Activated naive CD8-positive, alpha-beta T cell treated with anti-CD3 and anti-CD28 coated beads for 36 hours (primary cell): ENCODE measurements around the gene HNRNPA1L2. TPM values are rescaled to one million over a fixed set of nuclear protein-coding genes. Genes with fewer than 3 reads are reported as not detected.
"Not testable (repeated sequence)": the region's sequence is repeated elsewhere in the genome, so short reads cannot be mapped to it uniquely, and the experiment has no call there.

Experiments used
- DNase-seq: peaks from one replicate; pipeline ENCODE4 v3.0.0; 2021
- H3K27ac Mint-ChIP-seq: one replicate; pipeline ENCODE4 v1.8.0; 2022; ENCODE audit warnings: mild to moderate bottlenecking, moderate library complexity, mixed read lengths
- H3K27me3 Mint-ChIP-seq: one replicate; pipeline ENCODE4 v1.8.0; 2022; ENCODE audit warnings: mild to moderate bottlenecking, mixed read lengths
- H3K36me3 Mint-ChIP-seq: one replicate; pipeline ENCODE4 v1.8.0; 2021; ENCODE audit warnings: mild to moderate bottlenecking, mixed read lengths
- H3K4me1 Mint-ChIP-seq: one replicate; pipeline ENCODE4 v1.8.0; 2021; ENCODE audit warnings: mixed read lengths
- H3K4me3 Mint-ChIP-seq: one replicate; pipeline ENCODE4 v1.8.0; 2022; ENCODE audit warnings: mild to moderate bottlenecking, moderate library complexity, mixed read lengths
- H3K9me3 Mint-ChIP-seq: one replicate; pipeline ENCODE4 v1.8.0; 2022; ENCODE audit warnings: mixed read lengths
- total RNA-seq, 2 experiments: library from RNA; stranded (reverse); gene quantifications; one replicate each; pipeline ENCODE4 v1.2.3, GENCODE V29; 2021

The HNRNPA1L2 gene
- 10 to 100 TPM; 11.2 to 11.6 TPM for total RNA-seq

- H3K27me3 Mint-ChIP-seq, result no peaks in the 10 kb centered on the region
- no peak within 1 kb of the TSS for H3K4me3 Mint-ChIP-seq
- H3K27ac Mint-ChIP-seq, result no peak within 1 kb of the TSS
- H3K4me1 Mint-ChIP-seq, result no peaks in the 10 kb centered on the region
- no peaks in the 10 kb centered on the region for H3K9me3 Mint-ChIP-seq
- H3K36me3 Mint-ChIP-seq, result peaks cover 21% of the 10 kb centered on the region
- no peak for DNase-seq
Measured at GRCh38 chr13:52642131-52642530, at the start of gene HNRNPA1L2. Gene HNRNPA1L2, plus strand, starts transcription at chr13:52642431. Its CDS starts 62 bp downstream, at chr13:52642493.

DNA sequence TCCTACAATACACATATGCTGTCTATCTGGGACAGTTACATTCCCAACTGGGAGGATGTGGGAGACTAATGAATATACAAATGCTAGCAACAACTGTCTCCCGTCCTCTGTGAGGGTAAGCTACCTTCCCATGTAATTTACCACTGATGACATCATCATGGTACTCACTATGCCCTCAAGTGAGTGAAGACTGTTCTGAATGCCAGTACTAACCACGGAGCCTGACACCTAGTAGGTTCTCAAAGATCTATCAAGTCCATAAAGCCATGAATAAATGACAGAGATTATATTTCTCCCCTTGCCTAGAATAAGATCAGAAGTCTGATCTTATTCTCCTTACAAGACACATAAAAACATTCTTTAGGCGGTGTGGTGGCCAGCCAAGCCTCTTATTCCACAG lies 49.1 kb upstream of the HNRNPA1L2 start:
- H3K36me3 Mint-ChIP-seq, H3K27ac Mint-ChIP-seq, H3K4me1 Mint-ChIP-seq, DNase-seq, H3K4me3 Mint-ChIP-seq, H3K9me3 Mint-ChIP-seq: not testable (repeated sequence)
- peaks cover 47% of the 10 kb centered on the region for H3K27me3 Mint-ChIP-seq

- not testable (repeated sequence) for DNase-seq, H3K4me1 Mint-ChIP-seq, H3K4me3 Mint-ChIP-seq, H3K27ac Mint-ChIP-seq, H3K9me3 Mint-ChIP-seq, H3K36me3 Mint-ChIP-seq
- peaks cover 51% of the 10 kb centered on the region for H3K27me3 Mint-ChIP-seq
Measured at GRCh38 chr13:52593812-52594211, 48.4 kb upstream of the HNRNPA1L2 start.

- not testable (repeated sequence) for H3K36me3 Mint-ChIP-seq, H3K9me3 Mint-ChIP-seq, DNase-seq, H3K27ac Mint-ChIP-seq, H3K4me1 Mint-ChIP-seq, H3K4me3 Mint-ChIP-seq
- H3K27me3 Mint-ChIP-seq, result peaks cover 56% of the 10 kb centered on the region
Measured at GRCh38 chr13:52594295-52594694, 47.9 kb upstream of the HNRNPA1L2 start.

DNA sequence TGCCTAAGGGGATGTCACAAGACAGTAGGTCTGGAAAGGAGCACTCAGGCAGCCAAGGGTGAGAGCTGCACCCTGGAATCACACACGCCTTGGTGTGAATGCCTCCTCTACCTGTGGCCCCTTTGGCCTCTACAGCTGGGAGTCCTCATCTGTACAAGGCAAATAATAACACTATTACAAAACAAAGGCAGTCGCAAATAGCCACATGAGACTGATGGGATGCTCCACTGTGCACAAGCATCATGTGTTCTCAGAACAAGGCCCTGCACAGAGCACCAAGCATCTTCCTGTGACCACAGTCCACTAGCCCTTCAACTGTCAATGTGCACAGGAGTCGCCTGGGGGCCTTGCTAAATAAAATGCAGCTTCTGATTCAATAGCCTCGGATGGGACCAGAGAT lies 44.6 kb upstream of the HNRNPA1L2 start:
- peaks cover 6% of the 10 kb centered on the region for H3K4me1 Mint-ChIP-seq
- no peak for DNase-seq
- H3K27me3 Mint-ChIP-seq, result peaks cover 50% of the 10 kb centered on the region
- no peak overlapping the region for H3K4me3 Mint-ChIP-seq
- no peaks in the 10 kb centered on the region for H3K36me3 Mint-ChIP-seq
- no peaks in the 10 kb centered on the region for H3K9me3 Mint-ChIP-seq
- no peak overlapping the region for H3K27ac Mint-ChIP-seq

DNA sequence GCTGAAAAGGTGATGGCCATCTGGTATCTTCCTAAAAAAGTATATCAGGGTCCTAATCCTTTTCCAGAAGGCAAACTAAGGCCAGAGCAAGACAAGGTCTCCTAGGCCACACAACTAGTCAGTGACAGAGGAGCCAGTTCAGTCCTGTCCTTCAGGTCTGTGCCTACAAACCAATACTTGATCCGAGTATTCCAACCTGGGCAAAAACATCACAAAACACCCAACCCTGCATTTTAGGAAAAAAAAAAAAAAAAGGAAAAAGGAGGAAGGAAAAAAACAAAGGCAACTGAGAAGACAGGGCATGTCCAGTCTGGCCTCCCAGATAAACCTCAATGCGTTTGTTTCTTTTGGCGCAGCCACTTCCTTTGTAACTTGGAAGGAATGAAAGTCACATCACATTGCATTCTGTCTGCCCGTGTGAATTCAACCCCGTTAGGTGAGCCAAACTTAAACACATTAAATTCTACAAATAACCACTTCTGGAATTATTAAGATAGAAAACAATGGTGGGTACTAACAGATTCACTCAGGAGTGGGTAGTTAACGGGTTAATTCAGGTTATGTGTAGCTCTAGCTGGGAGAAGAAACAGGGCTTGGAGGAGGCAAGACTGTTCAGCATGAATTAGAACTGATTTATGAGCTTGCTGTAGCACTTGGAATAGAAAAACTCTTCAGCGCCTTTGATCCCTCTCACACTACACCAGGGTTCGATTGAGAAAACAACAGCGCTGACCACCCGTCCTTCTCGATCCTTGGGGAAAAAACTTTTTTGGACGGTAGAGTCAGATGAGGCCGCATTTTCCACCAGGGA lies 43.0 kb upstream of the HNRNPA1L2 start:
- H3K4me3 Mint-ChIP-seq, result peak overlapping the region; percentile 66
- peaks cover 7% of the 10 kb centered on the region for H3K4me1 Mint-ChIP-seq
- H3K27ac Mint-ChIP-seq, result no peak overlapping the region
- DNase-seq, result no peak
- no peaks in the 10 kb centered on the region for H3K36me3 Mint-ChIP-seq
- peaks cover 45% of the 10 kb centered on the region for H3K27me3 Mint-ChIP-seq
- H3K9me3 Mint-ChIP-seq, result no peaks in the 10 kb centered on the region

DNA sequence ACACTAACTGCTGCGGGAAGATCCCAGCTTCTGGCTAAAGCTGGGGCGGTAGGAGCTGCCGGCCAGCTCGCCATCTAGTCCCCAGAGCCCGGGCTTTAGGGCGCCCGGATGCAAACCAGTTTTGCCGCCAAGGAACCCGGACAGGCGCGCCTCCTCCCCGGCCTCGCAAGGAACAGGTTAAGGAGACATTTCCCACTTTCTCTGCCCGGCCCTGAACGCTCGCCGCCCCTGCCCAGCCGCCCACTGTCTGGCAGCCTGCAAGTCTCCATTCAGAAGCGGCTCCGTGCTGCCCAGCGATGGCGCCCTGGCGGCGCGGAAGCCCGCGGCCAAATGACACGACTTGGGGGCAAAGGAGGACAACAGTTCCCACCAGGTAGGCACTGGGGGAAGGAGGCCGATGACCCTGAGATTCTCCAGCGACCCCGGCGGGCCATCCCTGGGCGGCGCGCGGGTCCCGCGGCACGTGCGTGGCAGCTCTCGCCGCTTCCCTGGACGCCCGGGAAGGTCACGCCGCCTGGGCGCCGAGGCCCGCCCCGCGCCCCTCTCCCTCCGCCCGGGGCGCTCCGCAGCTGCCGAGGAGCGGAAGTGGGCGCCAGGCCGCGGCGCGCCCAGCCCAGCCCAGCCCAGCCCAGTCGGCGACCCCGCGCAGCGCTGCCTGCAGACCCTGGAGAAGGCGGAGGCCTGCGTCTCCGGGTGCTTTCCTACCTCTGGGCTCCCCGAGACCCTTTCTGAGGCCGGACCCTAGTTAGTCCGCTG lies 42.2 kb upstream of the HNRNPA1L2 start:
- H3K27ac Mint-ChIP-seq, result no peak overlapping the region
- DNase-seq, result peak; percentile 29
- H3K4me3 Mint-ChIP-seq, result peak overlapping the region; percentile 66
- no peaks in the 10 kb centered on the region for H3K36me3 Mint-ChIP-seq
- H3K4me1 Mint-ChIP-seq, result peaks cover 7% of the 10 kb centered on the region
- H3K27me3 Mint-ChIP-seq, result peaks cover 38% of the 10 kb centered on the region
- H3K9me3 Mint-ChIP-seq, result no peaks in the 10 kb centered on the region

DNA sequence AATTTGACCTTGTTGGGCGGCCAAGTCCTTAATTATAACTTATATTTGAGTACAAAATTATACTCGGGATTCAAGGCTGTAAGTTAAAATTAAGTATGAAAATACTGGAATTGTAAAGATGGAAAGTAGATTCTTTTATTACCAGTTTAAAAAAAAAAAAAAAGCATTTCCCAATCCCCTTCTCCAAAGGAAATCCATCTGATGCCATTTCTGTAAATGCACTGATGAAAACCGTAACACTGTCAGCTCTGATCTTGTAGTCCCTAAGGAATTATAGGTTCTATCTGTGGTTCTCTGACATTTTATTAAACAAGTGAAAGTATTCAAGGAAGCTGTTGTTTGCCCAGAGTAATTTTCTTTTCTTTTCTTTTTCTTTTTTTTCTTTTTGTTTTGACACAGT lies 41.6 kb upstream of the HNRNPA1L2 start:
- Mint-ChIP-seq H3K36me3 (no peaks in the 10 kb centered on the region), H3K4me3 (peak overlapping the region; percentile 22), H3K9me3 (no peaks in the 10 kb centered on the region), H3K4me1 (peaks cover 7% of the 10 kb centered on the region), H3K27ac (no peak overlapping the region), H3K27me3 (peaks cover 36% of the 10 kb centered on the region)
- no peak for DNase-seq

GRCh38 chr13:52603316-52603715 lies 38.9 kb upstream of the HNRNPA1L2 start:
- not testable (repeated sequence) for DNase-seq, H3K4me1 Mint-ChIP-seq, H3K27ac Mint-ChIP-seq, H3K4me3 Mint-ChIP-seq, H3K36me3 Mint-ChIP-seq, H3K9me3 Mint-ChIP-seq
- H3K27me3 Mint-ChIP-seq, result peaks cover 31% of the 10 kb centered on the region

DNA sequence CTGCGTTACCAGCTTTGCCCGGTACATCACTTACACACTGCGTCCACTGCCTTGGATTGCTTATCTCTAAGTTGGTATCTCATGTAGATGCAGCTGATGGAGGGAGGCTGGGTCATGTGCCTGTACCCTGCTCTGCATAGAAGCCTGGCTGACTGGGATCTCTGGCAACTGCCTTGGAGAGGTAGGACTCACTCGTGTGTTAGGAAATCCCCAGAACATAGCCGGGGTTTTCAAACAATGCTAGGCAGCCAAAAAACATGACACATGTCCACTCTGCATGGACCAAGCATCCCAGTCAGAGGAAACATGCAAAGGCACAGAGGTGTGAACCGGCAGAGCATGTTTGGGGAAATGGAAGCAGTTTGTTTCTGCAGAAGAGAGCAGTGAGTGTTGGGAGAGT lies 36.1 kb upstream of the HNRNPA1L2 start:
- DNase-seq, H3K9me3 Mint-ChIP-seq, H3K4me3 Mint-ChIP-seq, H3K36me3 Mint-ChIP-seq, H3K27me3 Mint-ChIP-seq, H3K27ac Mint-ChIP-seq, H3K4me1 Mint-ChIP-seq: not testable (repeated sequence)

DNA sequence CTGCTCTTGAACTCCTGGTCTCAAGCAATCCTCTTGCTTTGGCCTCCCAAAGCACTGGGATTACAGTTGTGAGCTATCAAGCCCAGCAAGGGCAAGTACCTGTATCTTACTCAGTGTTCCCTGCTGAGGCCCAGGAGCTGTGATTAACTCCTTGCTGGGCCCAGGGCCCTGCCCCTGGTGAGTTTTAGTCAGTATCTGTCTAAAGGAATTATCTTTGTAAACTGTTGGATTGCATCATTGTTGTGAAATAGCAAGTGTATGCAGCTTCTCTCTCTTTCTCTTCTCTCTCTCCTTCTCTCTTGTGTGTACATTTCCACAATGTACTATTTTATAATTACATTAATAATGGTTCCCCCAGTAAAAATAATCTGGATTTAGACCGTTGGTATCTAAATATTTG lies 35.4 kb upstream of the HNRNPA1L2 start:
- DNase-seq, H3K36me3 Mint-ChIP-seq, H3K4me1 Mint-ChIP-seq, H3K4me3 Mint-ChIP-seq, H3K9me3 Mint-ChIP-seq, H3K27me3 Mint-ChIP-seq, H3K27ac Mint-ChIP-seq: not testable (repeated sequence)

- H3K9me3 Mint-ChIP-seq, H3K36me3 Mint-ChIP-seq, DNase-seq, H3K4me1 Mint-ChIP-seq, H3K27me3 Mint-ChIP-seq, H3K4me3 Mint-ChIP-seq, H3K27ac Mint-ChIP-seq: not testable (repeated sequence)
Measured at GRCh38 chr13:52608184-52608583, 34.0 kb upstream of the HNRNPA1L2 start.

DNA sequence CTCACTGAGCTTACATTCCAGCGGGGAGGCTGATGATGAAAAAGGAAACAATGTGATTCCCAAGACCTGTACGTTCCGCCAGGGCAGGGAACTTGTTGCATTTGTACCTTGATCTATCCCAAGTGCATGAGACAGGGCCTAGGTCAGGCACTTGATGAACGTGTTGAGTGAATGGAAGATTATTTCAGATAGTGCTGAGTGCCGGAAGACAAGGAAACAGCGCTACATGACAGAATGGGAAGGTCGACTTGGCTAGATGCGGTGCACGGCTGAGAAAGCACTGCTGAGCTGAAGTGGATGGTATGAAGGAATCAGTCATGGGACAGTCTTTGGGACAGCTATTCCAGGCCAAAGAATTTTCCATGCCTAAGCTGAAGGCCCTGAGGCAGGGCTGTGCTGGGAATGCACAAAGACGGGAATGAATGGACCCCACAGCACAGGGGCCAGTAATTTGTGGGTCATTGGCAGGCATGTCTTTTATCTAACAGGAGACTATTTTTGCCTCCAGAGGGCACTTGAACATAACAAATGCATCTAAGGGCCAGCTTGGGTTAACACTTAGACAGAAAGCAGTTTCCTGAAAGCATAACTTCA lies 33.1 kb upstream of the HNRNPA1L2 start:
- not testable (repeated sequence) for H3K4me1 Mint-ChIP-seq, H3K27ac Mint-ChIP-seq, H3K27me3 Mint-ChIP-seq, H3K9me3 Mint-ChIP-seq, H3K4me3 Mint-ChIP-seq, DNase-seq, H3K36me3 Mint-ChIP-seq

- not testable (repeated sequence) for H3K36me3 Mint-ChIP-seq, H3K4me1 Mint-ChIP-seq, H3K27me3 Mint-ChIP-seq, DNase-seq, H3K4me3 Mint-ChIP-seq, H3K9me3 Mint-ChIP-seq, H3K27ac Mint-ChIP-seq
Measured at GRCh38 chr13:52610158-52610557, 32.1 kb upstream of the HNRNPA1L2 start.

DNA sequence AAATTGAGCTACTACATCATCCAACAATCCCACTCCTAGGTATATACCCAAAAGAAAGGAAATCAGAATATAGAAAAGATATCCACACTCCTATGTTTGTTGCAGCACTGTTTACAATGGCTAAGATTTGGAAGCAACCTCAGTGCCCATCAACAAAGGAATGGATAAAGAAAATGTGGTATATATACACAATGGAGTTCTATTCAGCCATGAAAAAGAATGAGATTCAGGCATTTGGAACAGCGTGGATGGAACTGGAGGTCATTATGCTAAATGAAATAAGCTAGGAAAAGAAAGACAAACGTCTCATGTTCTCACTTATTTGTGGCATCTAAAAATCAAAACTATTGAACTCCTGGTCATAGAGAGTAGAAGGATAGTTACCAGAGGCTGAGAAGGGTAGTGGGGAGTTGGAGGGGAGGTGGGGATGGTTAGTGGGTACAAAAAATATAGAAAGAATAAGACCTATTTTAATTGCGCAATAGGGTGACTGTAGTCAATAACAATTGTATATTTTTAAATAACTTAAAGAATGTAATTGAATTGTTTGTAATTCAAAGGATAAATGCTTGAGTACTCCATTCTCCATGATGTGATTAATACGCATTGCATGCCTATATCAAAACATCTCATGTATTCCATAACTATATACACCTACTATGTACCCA lies 27.0 kb upstream of the HNRNPA1L2 start:
- H3K9me3 Mint-ChIP-seq, result no peaks in the 10 kb centered on the region
- H3K36me3 Mint-ChIP-seq, result peaks cover 9% of the 10 kb centered on the region
- DNase-seq, result no peak
- no peak overlapping the region for H3K27ac Mint-ChIP-seq
- peaks cover 18% of the 10 kb centered on the region for H3K4me1 Mint-ChIP-seq
- H3K27me3 Mint-ChIP-seq, result no peaks in the 10 kb centered on the region
- H3K4me3 Mint-ChIP-seq, result peak overlapping the region; percentile 25
